ENCODE measurements around the gene ITGB2.

Gene ITGB2

GRCh38 chr21:44920694-44921604 lies at the start of gene ITGB2:
ITGB2 (minus strand) TSS chr21:44920899; CDS start chr21:44910782, 10,117 bp downstream.
- DNase-seq, result no peak

DNA sequence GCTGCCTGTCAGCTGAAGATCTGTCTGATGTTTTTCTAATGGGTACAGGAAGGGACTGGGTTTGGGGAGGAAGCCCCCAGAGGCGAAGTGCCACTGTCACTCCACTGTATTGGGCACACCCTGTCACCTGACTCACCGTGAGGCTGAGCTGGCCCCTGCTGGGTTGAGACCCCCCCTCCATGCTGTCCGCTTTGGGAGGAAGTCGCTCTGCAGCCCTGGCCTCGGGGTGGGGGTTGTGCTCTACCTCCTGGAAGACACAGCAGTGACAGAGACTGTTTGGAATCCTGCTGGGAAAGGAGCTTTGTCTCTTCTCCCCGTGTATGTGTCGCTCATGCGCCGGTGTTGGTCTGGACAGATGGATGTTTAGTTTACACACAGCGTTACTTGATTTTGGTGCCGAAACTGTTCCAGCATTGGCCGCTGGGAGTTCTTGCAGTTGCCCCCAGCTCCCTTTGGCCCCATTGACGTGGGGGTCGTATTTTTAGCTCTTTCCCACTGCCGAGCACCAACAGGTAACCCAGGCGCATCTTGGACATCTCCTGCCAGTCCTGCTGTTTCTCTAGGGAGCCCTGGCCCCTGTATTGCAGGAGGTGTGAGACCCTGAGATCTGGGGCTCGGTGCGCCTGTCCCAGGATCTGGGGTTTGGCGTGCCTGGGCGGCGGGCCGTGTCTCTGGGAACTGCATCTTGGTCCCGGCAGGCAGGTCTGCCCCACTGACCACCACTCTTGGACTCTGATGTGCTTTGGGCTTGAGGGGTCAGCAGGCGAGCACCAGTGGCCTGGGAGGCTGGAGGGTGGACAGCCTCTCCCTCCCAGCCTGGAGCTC lies 49.4 kb upstream of the ITGB2 start:
- DNase-seq, result no peak

DNA sequence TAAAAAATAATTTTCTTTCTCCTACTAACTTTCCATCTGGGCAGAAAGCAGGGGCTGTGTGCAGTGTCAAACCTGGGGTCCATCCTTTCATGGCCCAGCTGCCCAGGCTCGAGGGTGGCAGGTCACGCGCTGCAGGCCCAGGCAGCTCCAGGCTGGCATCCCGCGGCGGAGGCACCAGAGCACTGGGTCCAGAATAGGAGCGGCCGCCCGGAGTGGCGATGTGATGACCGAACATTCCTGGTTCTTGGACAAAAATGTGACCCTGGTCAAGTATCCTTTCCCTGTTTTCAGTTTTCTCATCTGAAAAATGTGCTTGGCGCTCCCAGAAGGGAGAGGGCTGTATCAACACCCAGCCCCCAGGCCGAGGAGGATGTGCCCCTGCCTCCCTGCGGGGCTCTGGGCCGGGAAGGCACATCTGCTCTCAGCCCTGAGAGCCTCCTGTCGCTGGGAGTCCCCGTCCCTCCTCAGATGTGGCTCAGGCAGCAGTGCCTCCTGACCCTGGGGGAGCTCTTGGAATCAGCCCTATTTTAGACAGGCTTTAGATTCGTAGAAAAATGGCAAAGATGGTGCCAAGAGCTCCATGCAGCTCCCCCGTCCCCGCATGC lies 48.5 kb upstream of the ITGB2 start:
- DNase-seq, result no peak

DNA sequence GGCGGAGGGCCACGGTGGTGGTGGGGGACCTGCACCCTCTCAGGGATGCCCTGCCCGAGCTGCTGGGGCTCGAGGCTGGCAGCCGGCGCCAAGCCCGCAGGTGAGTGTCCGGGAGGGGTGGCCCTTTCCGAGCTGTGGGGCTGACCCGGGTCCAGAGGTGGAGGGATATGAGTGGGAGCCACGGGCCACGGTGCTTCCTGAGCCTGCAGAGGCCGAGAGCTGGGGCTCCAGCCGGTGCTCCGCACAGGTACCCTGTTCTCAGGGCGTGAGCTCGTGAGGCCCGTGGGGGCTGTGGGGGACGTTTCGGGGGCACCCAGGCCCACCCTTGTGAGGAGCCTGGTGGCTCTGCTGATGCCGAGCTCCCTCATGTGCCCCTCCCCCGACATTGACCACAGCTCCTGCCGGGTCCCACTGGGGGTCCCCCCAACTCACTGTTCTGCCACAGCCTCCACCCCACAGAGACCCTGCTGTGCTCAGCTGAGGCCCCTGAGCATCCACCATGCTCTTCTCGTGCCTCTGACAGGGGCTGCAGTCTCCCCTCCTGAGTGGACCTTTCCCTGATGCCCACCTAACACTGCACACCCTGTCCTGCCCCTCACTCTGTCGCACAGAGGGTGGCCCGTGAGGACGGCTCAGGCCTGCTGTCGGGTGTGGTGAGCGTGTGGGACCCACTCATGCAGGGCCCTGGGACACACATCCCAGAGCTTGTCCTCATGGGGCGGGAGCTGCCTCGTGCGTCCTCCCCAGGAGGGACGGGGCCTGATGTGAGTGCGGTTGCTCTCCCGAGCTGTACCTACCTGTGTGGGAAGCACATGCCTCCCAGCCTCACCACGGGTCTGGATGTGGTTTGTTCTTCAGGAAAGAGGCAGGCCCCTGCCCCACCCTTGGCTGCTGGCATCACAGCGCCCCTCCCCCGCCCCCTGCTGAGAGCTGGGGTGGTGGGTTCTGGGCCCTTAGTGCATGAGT lies 46.7 kb upstream of the ITGB2 start:
- no peak for DNase-seq

GRCh38 chr21:44966135-44967081 lies 45.7 kb upstream of the ITGB2 start:
- peak; percentile 73 for DNase-seq

DNA sequence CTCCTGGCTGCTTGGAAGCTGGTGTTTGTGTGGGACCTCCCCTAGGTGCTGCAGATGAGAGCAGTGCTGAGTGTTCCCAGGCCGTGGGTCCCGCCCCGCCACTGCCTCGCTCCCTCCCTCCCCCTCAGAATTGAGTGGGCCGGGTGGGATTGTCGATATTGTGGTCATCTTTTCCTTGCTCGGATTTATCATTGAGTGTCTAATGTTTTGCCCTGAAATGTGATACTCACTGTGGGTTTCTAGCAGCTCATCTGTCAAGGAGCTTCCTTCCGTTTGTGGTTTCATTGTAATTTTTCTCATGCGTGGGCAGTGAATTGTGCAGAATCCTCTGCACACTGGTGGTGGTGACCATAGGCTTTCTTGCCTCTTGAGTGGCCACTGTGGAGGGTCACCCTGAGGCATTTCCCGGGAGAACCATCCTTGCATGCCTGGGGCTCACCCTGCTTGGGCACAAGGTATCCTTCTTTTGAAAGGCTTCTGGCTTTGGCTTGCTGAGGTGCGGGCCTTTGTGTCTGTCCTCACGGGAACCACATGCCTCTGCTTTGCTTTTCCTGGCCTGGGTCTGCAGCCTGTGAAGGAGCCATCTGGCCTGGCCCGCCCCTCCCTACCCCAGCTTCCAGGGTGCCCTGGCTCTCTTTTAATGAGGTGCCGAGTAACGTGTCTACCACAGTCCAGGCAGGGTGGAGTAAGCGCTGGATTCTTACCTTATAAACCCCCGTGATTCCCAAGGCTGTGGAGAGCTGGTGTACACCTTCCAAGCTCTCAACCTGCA lies 44.7 kb upstream of the ITGB2 start:
- no peak for DNase-seq

DNA sequence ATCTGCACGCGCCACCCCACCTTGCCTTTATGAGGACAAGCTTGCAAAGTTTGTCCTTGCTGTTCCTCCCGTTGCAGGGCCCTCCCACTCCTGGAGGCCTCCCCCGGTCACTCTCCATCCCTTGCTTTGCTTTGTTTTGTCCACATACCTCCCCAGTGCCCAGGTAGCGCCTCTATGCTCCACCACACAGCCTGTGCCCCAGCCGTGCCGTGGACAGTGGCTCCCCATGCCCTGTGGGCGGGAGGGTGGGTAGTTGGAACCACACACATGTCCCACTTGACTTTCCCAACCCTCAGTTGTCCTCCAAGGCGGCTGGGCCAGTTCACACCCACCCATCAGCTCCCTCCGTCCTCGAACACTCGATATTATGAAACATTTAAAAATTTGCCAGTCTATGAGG lies 43.7 kb upstream of the ITGB2 start:
- DNase-seq, result no peak

DNA sequence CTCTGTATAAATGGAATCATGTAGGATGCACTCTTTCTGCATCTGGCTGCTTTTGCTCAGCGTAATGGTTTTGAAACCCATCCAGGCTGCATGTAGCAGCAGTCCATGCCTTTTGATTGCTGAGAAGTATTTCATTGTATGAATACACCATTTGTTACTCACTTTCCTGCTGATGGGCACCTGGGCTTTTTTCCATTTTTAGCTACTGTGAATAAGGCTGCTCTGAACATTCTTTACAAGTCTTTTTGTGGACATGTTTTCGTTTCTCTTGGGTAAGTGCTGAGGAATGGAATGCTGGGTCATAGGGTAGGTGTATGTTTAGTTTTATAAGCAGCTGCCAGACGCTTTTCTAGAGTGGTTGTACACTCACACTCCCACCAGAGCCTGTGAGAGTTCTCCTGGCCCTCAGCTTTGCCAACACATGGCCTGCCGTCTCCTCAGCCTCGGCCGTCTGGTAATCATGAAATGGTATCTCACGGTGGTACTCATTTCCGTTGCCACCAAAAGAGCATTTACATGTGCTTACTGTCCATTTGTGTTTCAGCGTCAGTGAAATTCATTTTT lies 41.8 kb upstream of the ITGB2 start:
- DNase-seq, result no peak

DNA sequence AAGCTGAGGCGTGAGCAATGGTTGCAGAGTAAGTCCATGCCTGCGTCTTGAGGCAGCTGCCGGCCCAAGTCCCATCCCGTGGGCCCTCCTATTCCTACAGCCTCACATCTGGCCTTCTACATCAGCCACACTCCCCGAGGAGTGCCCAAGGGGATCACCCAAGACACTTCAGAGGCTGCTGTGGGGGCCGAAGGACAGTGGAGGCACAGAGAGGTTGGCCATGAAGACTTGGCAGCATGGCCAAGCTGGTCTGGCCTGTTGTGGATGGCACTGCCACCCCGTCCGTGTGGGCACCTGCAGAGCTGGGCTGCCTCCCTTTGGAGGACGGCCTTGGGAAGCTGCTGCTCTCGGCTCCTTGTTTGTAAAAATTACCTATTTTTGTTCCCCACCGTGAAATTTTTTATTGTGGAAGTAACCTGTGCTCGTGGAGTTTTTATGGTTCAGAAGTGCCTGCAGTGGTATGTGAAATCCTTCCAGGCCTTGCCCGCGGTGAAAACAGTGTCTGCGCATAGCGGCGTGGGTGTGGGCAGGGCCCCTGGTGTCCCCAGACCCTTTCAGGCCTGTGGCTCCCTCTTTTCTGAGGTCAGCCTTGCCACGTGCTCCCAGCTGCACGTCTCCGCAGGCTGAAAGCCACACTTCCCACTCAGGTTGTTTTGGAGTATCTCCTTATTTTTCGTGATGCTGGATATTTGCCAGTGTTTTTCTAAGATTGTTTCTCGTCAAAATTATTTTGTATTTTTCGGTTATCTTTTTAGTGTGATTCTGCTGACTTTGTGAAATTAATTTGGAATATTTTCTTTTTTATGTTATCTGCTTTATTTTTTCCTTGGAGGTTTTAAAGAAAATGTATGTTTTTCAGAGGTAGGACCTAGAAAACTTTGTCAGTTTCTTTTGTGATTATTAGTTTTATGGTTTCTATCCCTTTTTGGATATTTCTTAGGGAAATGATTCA lies 39.7 kb upstream of the ITGB2 start:
- DNase-seq, result no peak

- DNase-seq, result no peak
Measured at GRCh38 chr21:44959376-44960091, 38.8 kb upstream of the ITGB2 start.

- DNase-seq, result peak; percentile 91
Measured at GRCh38 chr21:44958471-44959191, 37.9 kb upstream of the ITGB2 start.

DNA sequence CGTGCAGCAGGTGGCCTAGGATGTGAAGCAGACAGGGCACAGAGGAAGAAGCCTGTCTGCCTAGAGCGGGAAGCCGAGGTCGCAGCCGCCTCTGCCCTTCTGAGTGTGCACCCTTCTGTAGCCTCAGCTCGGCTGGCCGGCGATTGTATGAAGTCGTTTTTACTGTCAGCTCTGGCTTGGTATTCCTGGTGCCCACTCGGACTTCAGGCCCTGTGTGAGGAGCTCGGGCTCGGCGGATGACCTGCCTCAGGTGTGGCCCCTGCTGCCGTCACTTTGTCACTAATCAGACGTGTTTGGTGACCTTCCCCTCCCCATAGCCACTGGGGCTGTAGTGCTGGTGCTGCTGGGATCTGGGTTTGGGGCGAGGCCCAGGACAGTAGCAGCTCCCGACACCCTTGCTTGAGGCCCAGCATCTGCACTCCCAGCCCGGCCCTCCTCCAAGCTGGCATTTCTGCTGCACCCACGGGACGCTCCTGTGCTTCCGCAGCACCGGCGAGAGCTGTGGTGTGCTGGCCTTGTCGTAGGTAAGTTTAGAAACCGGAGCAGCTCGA lies 37.3 kb upstream of the ITGB2 start:
- DNase-seq, result peak; percentile 59

GRCh38 chr21:44957047-44957831 lies 36.5 kb upstream of the ITGB2 start:
- no peak for DNase-seq

DNA sequence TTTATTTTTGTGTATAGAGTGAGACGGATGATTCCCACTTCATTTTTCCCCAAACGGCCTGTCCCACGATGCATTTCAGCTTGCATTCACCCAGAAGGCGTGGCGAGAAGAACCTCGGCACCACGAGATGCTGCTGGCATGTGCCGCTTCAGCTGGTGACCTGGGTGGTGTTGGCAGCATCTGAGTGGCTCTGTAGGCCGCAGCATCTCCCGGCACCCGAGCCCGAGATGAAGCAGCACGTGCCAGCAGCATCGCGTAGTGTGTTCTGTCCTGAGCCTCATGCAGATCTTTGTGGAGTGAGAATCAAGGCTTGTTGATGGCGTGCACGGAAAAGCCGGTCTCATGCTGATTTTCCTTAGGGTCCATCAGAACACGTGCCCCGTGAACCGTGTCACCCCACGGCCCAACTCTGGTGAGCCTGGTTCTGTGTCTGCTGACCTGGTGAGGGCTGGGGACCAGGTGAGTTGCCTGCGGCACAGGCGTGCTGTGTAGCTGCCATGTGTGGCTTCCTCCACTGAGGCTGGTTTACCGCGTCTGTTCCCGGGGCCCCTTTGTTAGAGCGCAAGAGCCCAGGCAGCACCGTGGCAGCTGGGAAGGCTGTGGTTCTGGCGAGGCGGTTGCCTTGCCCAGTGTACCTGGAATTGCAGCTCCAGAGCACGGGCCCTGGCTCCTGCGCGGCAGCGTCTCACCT lies 35.8 kb upstream of the ITGB2 start:
- no peak for DNase-seq

DNA sequence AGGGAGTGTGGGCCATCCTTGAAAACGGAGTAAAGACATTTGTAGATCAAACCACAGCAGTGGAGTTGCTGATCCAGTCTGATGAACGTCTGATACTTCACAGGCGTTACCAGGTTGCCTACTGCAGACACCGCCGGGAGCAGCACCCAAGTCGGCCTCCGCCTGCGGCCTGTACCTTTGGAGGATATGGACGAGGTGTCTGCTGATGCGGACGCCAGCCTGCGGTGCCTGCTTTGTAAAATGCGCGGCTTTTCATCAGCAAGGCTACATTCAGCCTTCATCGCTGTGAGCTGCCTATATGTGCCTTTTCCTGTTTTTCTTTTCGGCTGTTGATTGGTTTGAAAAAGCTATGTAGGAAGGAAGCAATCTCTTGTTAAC lies 35.1 kb upstream of the ITGB2 start:
- DNase-seq, result no peak
